ENCODE data around the gene LPGAT1.

The LPGAT1 gene

GRCh38 chr1:211865180-211865579 lies 34.6 kb upstream of the LPGAT1 start:
- no peak for DNase-seq (ENCODE audit: low read depth)
- no peak overlapping the region for H3K4me3 ChIP-seq (ENCODE audit: low read length)

DNA sequence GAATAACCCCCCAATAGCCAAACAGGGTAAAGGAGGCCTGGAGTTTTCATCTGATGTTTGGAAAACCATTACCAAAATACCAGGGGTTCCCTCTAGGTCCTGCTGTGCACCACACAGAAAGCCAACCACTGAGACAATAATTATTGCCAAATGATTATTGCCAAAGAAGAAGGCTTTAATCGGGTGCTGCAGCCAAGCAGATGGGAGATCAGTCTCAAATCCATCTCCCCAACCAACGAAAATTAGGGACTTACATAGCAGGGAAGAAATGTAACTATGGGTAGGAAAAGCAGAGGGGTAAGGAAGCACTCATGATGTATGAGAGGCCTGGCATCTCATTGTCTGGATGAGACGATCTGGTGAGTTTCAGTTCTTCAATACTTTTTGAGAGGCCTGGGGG lies 28.8 kb upstream of the LPGAT1 start:
- TF ChIP-seq CTCF (conservative IDR thresholded peaks at IDR 0.05; ENCODE audit: low read depth, low read length): no peak

More at GRCh38 chr1:211865180-211865579, 34.6 kb upstream of the LPGAT1 start:
- TF ChIP-seq CTCF (conservative IDR thresholded peaks at IDR 0.05; ENCODE audit: low read depth, low read length): no peak

DNA sequence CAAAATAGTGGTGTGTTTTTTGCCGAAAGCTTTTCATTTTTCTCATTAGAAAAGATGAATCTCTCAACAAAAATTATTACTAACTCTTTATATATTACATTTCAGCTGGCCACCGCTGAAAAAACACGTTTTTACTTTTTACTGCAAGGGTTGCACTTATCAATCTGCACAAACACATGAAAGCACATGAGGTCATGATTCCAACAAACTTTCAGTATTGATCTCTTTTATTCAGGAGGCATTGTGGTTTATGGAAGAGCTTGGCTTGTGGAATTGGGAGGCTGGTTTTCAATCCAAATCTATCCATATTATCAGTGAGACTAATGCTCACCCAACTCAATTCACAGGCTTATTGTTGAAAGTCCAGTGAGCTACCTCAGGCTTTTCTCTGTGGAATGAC lies 20.6 kb upstream of the LPGAT1 start:
- no peak for DNase-seq (ENCODE audit: low read depth)
- no peak for TF ChIP-seq CTCF (conservative IDR thresholded peaks at IDR 0.05; ENCODE audit: low read depth, low read length)
- no peak overlapping the region for H3K4me3 ChIP-seq (ENCODE audit: low read length)

More for the DNA sequence above, 28.8 kb upstream of the LPGAT1 start:
- no peak for DNase-seq (ENCODE audit: low read depth)
- no peak overlapping the region for H3K4me3 ChIP-seq (ENCODE audit: low read length)

DNA sequence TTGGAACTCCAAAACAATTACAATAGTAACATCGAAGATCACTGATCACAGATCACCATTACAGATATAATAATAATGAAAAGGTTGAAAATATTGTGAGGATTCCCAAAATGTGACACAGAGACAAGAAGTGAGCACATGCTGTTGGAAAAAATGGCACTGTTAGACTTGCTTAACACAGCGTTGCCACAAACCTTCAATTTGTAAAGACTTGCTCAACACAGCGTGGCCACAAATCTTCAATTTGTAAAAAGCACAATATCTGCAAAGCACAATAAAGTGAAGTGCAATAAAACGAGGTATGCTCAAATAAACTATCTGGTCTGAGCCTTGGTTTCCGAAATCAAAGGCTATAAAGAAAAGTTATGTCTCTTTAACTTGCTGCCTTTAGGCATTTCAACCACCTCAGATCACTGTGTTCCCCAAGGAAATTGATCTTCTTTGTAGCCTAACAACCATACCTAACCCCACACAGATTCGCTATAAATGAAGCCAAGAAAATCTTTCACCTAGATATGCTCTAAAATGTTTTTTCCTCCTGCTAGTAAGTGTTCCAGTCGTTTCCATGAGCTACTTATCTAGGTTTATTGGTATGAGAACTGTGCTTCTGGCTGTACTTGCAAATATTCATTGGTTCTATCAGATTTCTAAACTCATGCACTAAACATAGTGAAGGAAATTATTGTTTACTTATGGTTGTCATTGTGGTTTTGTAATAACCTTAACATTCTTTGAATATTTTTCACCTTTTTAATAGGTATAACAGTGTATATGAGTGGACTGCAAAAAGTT lies 13.1 kb upstream of the LPGAT1 start:
- TF ChIP-seq CTCF (conservative IDR thresholded peaks at IDR 0.05; ENCODE audit: low read depth, low read length): no peak
- no peak overlapping the region for H3K4me3 ChIP-seq (ENCODE audit: low read length)
- DNase-seq (ENCODE audit: low read depth): no peak

GRCh38 chr1:211843018-211843417 lies 12.5 kb upstream of the LPGAT1 start:
- no peak overlapping the region for H3K4me3 ChIP-seq (ENCODE audit: low read length)
- DNase-seq (ENCODE audit: low read depth): no peak
- TF ChIP-seq CTCF (conservative IDR thresholded peaks at IDR 0.05; ENCODE audit: low read depth, low read length): no peak

DNA sequence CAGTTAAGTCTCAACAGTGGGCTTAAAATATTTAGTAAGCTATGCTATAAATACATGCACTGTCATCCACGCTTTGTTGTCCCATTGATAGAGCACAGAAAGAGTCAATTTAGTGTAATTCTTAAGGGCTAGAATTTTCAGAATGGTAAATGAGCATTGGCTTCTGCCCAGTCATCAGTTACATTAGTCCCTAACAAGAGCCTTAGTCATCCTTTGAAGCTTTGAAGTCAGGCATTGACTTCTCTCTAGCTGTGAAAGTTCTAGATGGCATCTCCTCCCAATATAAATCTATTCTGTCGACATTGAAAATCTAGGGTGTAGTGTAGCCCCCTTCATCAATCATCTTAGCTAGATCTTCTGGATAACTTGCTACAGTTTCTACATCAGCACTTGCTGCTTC lies 12.0 kb upstream of the LPGAT1 start:
- no peak for TF ChIP-seq CTCF (conservative IDR thresholded peaks at IDR 0.05; ENCODE audit: low read depth, low read length)
- no peak overlapping the region for H3K4me3 ChIP-seq (ENCODE audit: low read length)
- no peak for DNase-seq (ENCODE audit: low read depth)

DNA sequence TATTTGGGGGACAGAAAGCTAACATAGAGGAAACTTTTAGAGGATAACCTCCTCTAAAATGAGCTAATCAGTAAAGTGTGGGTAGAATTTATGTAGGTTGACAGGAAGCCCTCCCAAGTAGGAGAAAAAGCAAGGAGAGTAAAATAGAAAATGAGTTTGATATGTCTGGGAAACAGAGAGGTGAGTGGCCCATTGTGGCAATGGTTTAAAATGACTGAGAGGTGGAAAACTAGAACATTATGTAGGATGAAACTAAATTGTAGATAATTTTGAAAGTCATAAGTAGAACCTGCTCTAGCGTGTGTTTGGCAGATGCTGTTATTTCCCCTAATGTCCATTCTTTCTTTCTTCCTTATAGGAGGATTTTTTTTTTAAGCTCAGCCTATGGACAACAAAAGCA lies 8.5 kb upstream of the LPGAT1 start:
- no peak for TF ChIP-seq CTCF (conservative IDR thresholded peaks at IDR 0.05; ENCODE audit: low read depth, low read length)
- no peak for DNase-seq (ENCODE audit: low read depth)
- no peak overlapping the region for H3K4me3 ChIP-seq (ENCODE audit: low read length)
